ENCODE measurements around the gene LRIG2.
A peak's percentile ranks its signal among the peaks of the same experiment; 100 is the strongest.

The LRIG2 gene

DNA sequence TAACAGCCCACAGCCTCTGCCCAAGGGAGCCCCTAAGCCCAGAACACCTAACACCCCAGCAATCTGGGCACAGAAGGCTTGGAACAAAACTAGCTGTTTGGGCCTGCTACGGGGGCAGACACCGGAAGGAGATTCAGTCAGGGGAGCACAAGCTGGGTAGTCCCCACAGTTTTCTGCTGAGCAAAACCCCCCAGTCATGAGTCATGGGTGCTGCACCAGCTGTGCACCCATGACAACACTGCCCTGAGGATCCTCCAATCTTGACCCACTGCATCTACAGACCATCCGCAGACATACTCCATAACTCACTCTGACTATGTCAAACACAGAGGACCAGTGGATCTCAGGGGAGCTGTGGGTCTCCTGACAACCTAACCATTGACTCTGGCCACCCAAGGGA is 105.1 kb downstream of the LRIG2 start:
- DNase-seq, result no peak

DNA sequence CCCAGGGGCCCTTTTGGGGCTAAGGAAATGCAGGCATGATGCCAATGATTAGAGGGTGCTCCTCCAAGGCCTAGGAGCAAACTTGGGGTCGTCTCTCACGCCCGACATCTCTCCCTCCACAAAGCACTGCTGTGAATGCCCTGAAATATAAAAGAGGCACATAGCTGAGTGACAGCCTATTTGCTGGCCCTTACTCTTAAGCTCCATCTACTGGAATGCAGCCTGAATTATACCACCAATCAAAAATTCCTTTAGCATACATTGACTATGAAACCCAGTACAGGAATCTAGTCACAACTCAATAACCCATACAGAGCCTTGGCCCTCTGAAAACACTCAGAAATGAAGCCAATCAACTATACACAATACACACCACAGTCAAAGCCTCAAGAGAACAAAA is 105.5 kb downstream of the LRIG2 start:
- peak; percentile 5 for DNase-seq

Data from fibroblast of skin of back (primary cell).